GM21447 (cell line): ENCODE data around the gene KRAS.
"Not testable (repeated sequence)": the region's sequence is repeated elsewhere in the genome, so short reads cannot be mapped to it uniquely, and the experiment has no call there.

Source experiments
- ATAC-seq: cut with Tn5 transposase; IDR thresholded peaks from one replicate; pipeline ENCODE4 v1.9.1; 2021; ENCODE audit not compliant: unreplicated experiment

KRAS gene

DNA sequence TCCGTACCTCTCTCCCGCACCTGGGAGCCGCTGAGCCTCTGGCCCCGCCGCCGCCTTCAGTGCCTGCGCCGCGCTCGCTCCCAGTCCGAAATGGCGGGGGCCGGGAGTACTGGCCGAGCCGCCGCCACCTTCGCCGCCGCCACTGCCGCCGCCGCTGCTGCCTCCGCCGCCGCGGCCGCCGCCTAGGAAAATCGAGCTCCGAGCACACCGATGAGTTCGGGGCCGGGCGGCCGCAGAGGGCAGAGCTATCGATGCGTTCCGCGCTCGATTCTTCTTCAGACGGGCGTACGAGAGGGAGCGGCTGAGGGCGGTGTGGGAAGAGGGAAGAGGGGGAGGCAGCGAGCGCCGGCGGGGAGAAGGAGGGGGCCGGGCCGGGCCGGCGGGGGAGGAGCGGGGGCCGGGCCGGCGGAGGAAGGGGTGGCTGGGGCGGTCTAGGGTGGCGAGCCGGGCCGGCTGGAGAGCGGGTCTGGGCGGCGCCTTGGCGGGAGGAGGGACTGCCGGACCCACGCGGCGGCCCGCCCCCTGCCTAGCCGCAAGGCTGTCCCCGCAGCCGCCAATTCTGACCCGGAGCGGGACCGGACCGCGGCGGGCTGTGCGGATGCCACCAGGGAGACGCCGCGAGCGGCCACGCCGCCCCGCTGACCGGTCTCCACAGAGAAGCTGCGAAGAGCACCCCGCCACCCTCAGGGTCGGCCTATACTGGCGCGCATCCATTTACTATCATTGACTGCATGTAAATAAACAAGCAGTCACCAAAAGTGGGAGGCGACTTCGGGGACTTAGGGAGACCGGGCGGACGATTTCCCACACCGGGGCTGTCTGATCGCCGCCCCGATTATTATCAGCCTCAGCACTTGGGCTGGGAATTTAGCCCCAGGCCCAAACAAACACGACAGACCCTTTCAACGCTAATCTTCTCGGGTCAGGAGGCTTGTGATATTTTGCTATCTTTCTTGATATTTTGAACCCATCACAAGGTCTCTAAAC lies at the start of gene KRAS:
Gene KRAS, minus strand, starts transcription at position 186 of the 987 bp plus-strand sequence.
- peak; percentile 70 for ATAC-seq

DNA sequence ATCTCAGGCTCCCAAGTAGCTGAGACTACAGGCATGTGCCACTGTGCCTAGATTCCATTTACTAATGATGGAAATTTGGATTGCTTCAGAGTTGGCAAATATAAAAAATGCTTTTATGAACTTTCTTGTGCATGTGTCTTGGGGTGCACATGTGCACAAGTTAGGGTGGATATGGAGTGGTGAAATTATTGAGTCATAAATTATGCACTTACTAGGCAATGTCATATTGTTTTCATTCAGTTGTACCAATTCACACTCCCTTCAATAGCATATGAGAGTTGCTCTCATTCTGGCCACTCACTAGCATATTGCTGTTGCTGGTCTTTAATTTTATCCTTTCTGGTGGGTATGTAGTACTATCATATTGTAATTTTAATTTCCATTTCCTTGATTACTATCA lies 45.7 kb upstream of the KRAS start:
- ATAC-seq = no peak

DNA sequence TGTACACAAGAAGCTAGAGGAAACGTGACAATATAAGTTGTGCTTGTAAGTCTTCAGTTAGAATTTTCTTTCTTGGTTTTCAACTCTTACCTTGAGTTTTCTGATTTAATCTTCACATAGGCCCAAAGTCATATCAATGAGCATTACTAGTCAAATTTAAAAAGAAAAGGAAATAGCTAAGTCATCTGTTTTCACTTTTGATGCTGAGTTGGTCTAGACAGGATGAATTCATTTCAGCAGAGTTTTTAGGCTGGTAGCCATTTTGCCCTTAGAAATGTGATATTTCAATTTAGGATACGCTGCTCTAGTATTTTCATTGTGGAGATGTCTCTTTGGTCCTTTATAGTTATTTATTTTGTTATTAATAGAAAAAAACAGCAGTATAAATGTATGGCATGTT lies 44.6 kb upstream of the KRAS start:
- no peak for ATAC-seq

DNA sequence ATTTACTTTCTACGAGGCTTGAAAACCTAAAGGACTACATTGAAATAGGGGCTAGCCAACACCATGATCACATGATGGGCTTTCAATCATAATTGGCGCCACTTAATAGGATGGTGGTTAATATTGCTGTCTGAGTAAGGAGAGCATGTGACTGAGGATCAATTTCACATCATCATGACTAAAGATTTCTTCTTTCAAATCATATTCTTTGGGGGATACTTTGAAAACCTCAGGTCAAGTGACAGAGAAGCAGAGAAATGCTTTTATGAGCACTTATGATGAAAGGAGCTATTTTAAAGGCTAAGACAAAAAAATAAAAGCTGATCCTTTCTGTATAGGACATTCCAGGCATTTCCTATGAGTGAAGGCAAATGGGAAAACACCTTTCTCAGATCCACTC lies 42.9 kb upstream of the KRAS start:
- no peak for ATAC-seq

DNA sequence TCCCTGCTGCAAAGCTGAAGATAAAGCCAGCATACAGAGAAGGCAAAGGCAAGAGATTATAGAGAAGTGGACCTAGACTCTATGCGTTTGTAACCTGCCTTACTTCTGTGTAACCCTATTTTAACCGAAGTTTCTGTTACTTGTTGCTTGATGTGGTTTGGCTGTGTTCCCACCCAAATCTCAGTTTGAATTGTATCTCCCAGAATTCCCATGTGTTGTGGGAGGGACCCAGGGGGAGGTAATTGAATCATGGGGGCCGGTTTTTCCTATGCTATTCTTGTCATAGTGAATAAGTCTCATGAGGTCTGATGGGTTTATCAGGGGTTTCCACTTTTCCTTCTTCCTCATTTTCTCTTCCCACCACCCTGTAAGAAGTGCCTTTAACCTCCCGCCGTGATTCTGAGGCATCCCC lies 42.1 kb upstream of the KRAS start:
- ATAC-seq = not testable (repeated sequence)

DNA sequence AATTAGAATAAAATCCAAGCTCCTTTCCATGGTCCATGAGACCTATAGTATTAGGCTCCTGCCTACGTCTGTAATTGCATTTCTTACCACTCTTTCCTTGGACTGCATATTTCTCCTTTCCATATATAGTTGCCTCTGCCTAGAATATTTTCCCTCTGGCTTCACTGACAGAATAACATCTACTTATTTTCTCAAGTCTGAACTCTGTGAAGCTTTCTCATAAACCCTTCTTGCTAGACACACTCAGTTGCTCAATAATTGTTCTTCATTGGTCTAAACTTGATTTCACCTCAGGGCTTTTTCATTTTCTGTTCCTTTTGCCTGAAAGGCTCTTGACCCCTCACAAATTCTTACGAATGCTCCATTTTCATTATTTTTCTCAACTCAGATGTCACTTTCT lies 36.9 kb upstream of the KRAS start:
- ATAC-seq = no peak

DNA sequence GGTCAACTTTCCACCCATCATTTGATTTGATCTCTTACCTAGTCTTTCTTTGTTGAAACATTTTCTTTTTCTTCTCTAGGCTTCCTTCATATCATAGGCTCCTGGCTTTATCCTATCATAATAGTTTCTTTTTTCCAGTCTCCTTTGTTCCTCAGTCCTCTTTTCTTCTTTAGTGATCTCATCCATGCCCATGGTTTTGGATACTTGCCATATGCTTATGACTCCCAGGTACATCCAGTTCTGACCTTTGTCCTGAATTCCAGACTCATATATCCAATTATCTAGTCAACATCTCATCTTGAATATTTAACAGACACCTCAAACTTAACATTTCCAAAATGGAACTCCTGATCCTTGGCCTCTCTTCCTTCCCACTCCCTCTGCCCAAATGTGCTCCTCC lies 36.1 kb upstream of the KRAS start:
- no peak for ATAC-seq

DNA sequence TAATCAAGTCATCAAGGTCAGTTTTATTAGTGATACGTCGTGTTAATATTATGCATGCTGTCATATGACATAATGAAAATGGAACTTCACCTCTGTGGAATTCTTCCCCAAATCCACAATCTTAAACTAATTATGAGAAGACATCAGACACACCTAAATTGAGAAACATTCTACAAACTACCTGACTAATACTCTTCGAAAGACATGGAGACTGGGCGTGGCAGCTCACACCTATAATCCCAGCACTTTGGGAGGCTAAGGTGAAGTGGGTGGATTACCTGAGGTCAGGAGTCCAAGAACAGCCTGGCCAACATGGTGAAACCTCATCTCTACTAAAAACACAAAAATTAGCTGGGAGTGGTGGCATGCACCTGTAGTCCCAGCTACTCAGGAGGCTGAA lies 33.3 kb upstream of the KRAS start:
- no peak for ATAC-seq

DNA sequence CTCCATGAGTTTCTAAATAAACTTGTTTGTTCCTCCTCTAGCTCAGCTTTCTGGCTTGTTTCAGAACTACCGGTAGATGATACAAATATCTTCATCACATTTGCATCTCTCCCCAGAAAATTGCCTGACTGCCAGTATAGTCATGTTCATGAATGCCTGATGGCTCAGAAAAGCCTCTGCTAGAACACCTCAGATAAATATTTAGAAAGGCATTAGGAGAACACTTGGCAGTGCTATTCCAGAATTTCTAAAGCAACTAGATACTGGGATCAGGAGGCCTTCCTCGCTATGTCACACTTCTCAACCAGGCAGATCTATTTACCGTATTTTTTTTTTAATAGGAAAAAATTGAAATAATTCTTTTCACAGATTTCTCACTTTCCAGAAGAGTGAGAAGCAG lies 32.3 kb upstream of the KRAS start:
- ATAC-seq = no peak

DNA sequence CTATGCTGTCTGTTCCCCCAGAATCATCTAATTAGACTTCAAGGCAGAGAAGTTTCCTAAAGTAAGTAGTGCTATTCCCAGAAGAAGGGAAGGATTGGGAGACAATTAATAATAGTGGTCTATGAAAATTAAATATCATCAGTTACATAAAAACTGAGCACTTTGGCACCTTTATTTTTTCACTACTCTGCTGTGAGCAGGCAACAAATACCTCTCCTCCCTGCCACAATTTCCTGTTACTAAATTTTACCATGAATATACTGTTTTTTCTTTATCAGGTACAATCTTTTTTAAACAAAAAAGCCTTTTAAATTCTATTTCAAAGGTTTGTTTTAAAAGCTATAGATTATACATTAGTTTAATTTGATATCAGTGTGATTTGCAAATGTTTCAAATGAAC lies 29.4 kb upstream of the KRAS start:
- no peak for ATAC-seq

DNA sequence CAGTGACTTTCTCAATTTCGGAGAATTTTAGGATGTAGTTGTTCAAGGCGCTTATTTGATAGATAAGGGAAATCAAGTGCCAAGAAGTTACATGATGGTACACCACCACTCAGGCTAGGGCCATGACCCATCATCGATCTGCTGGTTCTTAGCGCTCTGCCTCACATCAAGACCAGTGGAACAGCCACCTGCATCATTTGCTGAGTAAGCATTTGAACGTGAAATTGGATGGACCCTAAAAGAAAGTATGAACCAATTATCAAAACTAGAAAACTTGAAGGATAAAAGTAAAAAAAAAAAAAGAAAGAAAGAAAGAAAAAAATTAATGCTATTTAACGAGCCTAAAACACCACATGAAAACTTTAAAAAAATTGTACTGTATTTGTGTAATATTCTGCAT lies 27.5 kb upstream of the KRAS start:
- no peak for ATAC-seq

DNA sequence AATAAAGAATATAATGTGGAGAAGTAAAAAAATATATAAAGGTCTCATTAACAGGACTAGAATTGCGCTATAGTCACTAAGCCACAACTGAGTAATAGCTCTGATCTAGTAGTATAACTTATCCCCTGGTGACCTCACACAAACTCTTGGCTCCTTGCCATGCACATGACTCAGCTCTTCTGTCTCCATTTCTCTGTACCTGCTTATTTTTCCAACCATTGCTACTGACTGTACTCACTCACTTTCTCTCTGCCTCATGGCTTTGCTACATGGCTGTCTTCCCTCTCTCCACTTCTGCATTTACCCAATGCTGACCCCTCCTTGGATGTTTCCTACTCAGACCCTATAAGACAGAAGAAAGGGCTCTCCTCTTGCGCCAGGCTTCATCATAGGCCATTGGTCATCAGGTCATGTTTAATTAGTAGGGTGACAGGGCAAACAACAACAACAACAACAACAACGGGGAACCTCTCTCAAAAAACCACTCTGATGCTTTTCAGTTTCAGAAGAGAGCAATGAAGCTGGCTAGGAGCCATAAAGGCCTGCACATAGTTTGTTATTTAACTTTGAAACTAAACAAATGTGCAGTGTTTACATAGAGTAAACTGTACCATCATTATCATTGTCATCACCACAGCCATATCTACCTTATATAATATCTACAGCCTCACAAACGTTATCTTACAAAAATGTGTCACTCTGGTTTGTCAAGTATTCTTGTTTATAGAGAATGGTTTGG lies 25.6 kb upstream of the KRAS start:
- ATAC-seq = no peak

DNA sequence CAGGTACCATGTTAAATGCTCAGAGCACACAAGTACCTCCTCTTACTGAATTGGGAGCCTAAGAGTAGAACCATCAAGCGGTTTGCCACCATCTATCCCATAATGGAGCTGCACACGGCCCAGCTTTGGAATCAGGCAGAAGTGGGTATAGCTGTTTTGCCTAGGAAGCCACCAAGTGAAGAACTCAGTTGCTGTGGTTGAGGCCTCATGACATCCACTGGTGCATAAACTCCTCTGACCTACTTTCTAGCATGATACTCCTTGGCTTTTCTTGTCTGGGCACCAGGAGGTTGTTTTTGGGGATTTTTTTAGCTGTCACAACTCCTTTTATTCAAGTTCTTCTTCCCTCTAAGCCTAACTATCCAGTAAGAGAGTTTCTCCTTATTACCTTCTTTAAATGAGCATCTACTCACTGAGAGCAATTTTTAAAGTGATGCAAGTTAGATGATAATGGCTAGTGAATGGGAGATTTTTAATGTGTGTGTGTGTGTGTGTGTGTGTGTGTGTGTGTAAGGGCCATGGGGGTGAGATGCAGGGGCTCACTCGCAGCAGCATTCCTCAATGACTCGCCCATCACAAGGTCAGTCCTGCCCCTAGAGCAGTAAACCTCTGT lies 20.9 kb upstream of the KRAS start:
- no peak for ATAC-seq

DNA sequence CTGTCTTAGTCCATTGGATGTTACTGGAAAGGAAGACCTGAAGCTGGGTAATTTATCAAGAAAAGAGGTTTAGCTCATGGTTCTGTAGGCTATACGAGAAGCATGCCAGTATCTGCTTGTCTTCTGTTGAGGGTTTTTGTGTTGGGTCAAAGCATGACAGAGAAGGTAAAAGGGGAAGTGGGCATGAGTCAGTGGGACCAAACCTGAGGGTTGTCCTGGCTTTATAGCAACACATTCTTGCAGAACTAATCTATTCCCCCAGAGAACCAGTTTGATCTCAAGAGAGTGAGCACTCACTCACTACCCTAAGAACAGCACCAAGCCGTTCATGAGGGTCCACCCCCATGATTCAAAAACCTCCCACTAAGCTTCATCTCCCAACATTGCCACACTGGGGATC lies 19.0 kb upstream of the KRAS start:
- peak; percentile 89 for ATAC-seq

DNA sequence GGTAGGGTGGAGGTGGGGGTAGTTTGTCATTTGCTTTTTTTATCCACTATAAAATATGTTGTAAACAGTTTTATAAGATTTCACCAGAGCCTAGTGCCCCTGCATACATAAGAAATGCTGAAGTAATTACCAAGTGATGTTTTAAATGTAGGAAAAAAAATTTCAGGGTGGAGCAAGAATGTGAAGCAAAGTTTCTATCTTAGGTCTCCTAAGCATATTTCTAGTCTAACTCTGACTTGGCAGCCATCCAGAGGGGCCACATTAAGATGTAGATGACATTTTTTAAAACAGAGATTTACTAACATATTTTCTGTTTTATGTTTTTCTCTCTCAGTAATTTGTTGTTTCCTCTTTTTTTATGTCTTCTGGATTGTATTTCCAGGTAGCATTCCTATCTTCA lies 15.8 kb upstream of the KRAS start:
- no peak for ATAC-seq

DNA sequence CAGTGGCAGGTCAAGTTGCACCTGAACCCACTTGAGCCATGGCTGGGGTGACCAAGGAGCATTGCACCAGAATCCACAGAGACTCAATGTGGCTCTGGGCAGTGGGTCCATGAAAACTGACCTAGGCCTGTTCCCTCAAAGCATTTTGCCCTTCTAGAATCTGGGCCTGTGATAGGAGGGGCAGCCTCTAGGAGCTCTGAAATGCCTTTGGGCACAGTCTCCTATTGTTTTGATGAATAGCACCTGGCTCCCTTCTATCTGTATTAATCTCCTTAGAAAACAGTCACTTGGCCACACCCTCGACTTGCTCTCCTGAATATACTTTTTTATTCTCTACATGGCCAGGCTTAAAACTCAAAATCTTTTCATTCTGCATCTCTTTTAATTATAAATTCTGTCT lies 14.1 kb upstream of the KRAS start:
- ATAC-seq = no peak

DNA sequence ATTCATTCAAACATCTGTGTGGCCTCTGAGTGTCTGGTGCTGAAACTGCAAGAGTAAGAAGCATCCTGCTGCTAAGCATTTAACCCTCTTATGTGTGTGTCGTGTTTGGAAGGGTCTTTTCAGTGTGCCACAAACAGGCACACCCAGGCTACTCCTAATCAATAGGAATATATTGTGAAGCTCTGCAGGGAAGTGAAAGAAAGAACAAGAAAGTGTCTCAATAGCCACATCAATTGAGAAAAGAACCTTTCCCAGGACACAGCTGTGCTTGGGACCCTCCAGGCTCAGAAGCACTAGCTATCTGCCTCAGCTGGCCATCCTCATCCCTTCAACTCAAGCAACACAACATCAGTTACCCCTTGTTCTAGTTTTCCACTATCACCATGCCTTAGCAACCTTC lies 13.4 kb upstream of the KRAS start:
- no peak for ATAC-seq

DNA sequence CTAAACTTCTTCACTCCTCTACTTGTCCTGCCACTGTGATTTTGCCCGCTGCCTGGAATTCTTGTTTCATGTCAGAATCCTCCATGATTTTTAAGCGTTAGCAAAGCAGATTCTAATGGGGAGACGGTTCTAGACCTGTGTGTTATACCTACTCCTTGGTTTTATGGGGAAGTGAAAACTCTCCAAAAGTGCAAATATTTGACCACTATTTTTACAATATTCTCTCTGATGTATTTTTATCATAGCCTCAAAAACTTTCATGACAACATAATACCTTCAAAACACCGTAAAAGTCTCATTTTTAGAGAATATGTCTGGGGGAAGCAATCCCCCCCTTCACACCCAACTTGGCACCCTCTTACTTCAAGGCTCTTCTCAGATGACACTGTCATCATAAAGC lies 12.9 kb upstream of the KRAS start:
- no peak for ATAC-seq

DNA sequence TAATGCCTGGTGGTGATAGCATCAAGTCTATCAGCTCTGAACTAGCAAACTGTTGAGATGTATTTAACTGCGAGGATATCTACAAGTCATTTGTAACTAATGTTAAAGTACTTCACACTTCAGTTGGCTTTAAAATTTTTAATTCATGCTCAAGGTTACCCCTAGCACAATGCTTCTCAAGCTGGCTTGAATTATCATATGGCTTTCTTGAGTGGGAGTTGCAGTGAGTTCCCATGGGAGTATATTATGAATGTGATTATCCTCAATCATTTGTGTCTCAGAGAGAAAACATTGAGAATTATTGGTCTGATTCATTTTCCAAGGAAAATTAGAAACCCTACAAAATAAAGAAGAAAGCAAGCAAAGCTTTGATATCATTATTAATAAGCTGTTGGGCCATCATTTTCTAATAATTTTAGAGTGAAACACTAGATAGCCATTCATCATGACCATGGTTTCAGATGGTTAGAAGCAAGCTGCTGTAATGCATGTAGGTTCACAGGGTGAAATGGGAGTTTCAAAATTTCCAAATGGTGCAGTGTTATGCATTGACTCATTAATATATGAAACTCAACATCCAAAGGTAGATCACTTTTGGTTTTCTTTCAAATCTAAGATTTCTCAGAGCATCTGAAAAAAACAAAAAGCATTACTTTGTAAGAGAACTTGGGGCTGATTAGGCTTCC lies 11.8 kb upstream of the KRAS start:
- no peak for ATAC-seq

DNA sequence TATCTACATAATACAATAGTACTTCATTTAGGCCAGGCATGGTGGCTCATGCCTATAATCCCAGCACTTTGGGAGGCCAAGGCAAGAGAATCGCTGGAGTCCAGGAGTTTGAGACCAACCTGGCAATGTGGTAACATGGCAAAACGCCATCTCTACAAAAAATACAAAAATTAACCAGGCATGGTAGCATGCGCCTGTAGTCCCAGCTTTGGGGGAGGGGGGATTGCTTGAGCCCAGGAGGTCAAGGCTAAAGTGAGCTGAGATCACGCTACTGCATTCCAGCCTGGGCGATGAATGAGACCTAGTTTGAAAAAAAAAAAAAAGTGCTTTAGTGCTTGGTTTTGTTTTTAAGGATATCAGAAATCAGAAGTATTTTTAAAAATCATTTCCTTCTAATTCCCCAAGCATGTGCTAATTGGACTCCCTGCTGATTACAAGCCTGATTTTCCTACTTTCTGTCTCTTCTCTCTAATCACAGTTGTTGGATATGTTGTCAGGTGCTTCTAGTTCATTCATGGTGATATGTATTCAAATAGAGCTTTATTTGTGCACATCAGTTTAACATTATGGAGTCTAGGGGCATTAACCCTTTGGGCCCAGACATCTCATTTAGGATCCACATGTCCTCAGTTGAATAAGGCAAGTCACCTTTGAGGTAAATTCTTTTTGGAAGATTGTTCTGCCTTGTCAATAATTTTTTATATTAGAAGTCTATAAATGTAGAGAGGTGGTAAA lies 7.0 kb upstream of the KRAS start:
- ATAC-seq = no peak

DNA sequence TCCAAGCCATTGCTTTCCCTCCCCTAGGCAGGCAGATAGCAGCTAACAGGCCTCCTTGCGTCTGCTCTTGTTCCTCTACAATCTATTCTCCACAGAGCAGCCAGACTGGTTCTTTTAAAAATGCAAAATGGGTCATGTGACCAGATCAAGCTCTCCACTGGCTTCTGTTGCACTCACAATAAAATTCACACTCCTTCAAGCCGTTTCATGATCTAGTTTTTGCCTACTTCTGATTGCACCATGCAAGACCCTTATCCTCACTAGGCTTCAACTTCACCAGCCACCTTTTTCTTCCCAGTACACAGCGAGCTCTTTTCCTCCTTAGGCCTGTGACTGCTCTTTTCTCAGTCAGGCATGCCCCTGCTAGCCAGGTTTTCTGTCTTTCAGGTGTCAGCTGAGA lies 6.1 kb upstream of the KRAS start:
- no peak for ATAC-seq
